ENCODE data around the gene ATF6B.

Gene ATF6B

GRCh38 chr6:32175711-32176475 is 47.8 kb upstream of the ATF6B start, which contains the start of gene AGPAT1:
Gene AGPAT1 (minus strand): TSS chr6:32176084. CDS start chr6:32171496, 4,588 bp downstream.
- no peaks in the 10 kb centered on the region for H4K20me1 ChIP-seq (ENCODE audit: insufficient read depth, low read length)
- H3K27ac ChIP-seq (ENCODE audit: low read length), result peak within 1 kb of the TSS; percentile 90
- H3K9me3 ChIP-seq (ENCODE audit: insufficient read depth, low read length), result no peaks in the 10 kb centered on the region
- H3K4me3 ChIP-seq (ENCODE audit: low read length), result peak within 1 kb of the TSS; percentile 99
- peak within 1 kb of the TSS; percentile 96 for H3K9ac ChIP-seq (ENCODE audit: low read length)
- TF ChIP-seq CTCF (IDR thresholded peaks at IDR 0.05; ENCODE audit: low read depth, low read length) (no peak), EZH2phosphoT487 (IDR thresholded peaks at IDR 0.05; ENCODE audit: low read depth) (no peak)
- no peak within 1 kb of the TSS for H2AFZ ChIP-seq (ENCODE audit: low read depth, low read length)
- H3K4me2 ChIP-seq (ENCODE audit: low read length), result peak within 1 kb of the TSS; percentile 98
- no peaks in the 10 kb centered on the region for H3K36me3 ChIP-seq (replicated peaks; ENCODE audit: low read depth, low read length)
- H3K27me3 ChIP-seq (ENCODE audit: low read depth, low read length), result no peaks in the 10 kb centered on the region
- H3K4me1 ChIP-seq (ENCODE audit: low read length), result peaks cover 22% of the 10 kb centered on the region
- H3K79me2 ChIP-seq (ENCODE audit: low read length), result peaks cover 26% of the 10 kb centered on the region

GRCh38 chr6:32175322-32175710 is 47.3 kb upstream of the ATF6B start:
- no peaks in the 10 kb centered on the region for H3K36me3 ChIP-seq (replicated peaks; ENCODE audit: low read depth, low read length)
- H3K9me3 ChIP-seq (ENCODE audit: insufficient read depth, low read length), result no peaks in the 10 kb centered on the region
- H3K9ac ChIP-seq (ENCODE audit: low read length), result peak overlapping the region; percentile 96
- TF ChIP-seq EZH2phosphoT487 (IDR thresholded peaks at IDR 0.05; ENCODE audit: low read depth) (no peak), CTCF (IDR thresholded peaks at IDR 0.05; ENCODE audit: low read depth, low read length) (no peak)
- peak overlapping the region; percentile 93 for H3K4me2 ChIP-seq (ENCODE audit: low read length)
- H2AFZ ChIP-seq (ENCODE audit: low read depth, low read length), result no peak overlapping the region
- no peaks in the 10 kb centered on the region for H4K20me1 ChIP-seq (ENCODE audit: insufficient read depth, low read length)
- H3K79me2 ChIP-seq (ENCODE audit: low read length), result peaks cover 26% of the 10 kb centered on the region
- peak overlapping the region; percentile 99 for H3K4me3 ChIP-seq (ENCODE audit: low read length)
- H3K27ac ChIP-seq (ENCODE audit: low read length), result peak overlapping the region; percentile 40
- H3K4me1 ChIP-seq (ENCODE audit: low read length), result peaks cover 22% of the 10 kb centered on the region
- no peaks in the 10 kb centered on the region for H3K27me3 ChIP-seq (ENCODE audit: low read depth, low read length)

GRCh38 chr6:32174416-32174815 is 46.4 kb upstream of the ATF6B start:
- no peaks in the 10 kb centered on the region for H3K9me3 ChIP-seq (ENCODE audit: insufficient read depth, low read length)
- no peak for TF ChIP-seq EZH2phosphoT487 (IDR thresholded peaks at IDR 0.05; ENCODE audit: low read depth)
- no peak for TF ChIP-seq CTCF (IDR thresholded peaks at IDR 0.05; ENCODE audit: low read depth, low read length)
- H4K20me1 ChIP-seq (ENCODE audit: insufficient read depth, low read length), result no peaks in the 10 kb centered on the region
- H3K79me2 ChIP-seq (ENCODE audit: low read length), result peaks cover 26% of the 10 kb centered on the region
- H3K4me2 ChIP-seq (ENCODE audit: low read length), result 0 out of 2 replicates have a peak overlapping the region, but pooled peaks have one; percentile 93
- no peak overlapping the region for H3K27ac ChIP-seq (ENCODE audit: low read length)
- H3K9ac ChIP-seq (ENCODE audit: low read length), result no peak overlapping the region
- no peak overlapping the region for H2AFZ ChIP-seq (ENCODE audit: low read depth, low read length)
- no peaks in the 10 kb centered on the region for H3K36me3 ChIP-seq (replicated peaks; ENCODE audit: low read depth, low read length)
- peaks cover 20% of the 10 kb centered on the region for H3K4me1 ChIP-seq (ENCODE audit: low read length)
- no peak overlapping the region for H3K4me3 ChIP-seq (ENCODE audit: low read length)
- H3K27me3 ChIP-seq (ENCODE audit: low read depth, low read length), result no peaks in the 10 kb centered on the region

GRCh38 chr6:32173051-32173727 is 45.1 kb upstream of the ATF6B start:
- TF ChIP-seq EZH2phosphoT487 (IDR thresholded peaks at IDR 0.05; ENCODE audit: low read depth) (no peak), CTCF (IDR thresholded peaks at IDR 0.05; ENCODE audit: low read depth, low read length) (no peak)
- Histone ChIP-seq H3K36me3 (replicated peaks; ENCODE audit: low read depth, low read length) (no peaks in the 10 kb centered on the region), H3K4me3 (ENCODE audit: low read length) (no peak overlapping the region), H3K4me1 (ENCODE audit: low read length) (peaks cover 20% of the 10 kb centered on the region), H2AFZ (ENCODE audit: low read depth, low read length) (no peak overlapping the region), H3K27ac (ENCODE audit: low read length) (no peak overlapping the region), H3K27me3 (ENCODE audit: low read depth, low read length) (no peaks in the 10 kb centered on the region), H3K79me2 (ENCODE audit: low read length) (peaks cover 17% of the 10 kb centered on the region), H4K20me1 (ENCODE audit: insufficient read depth, low read length) (no peaks in the 10 kb centered on the region), H3K9me3 (ENCODE audit: insufficient read depth, low read length) (no peaks in the 10 kb centered on the region), H3K4me2 (ENCODE audit: low read length) (no peak overlapping the region), H3K9ac (ENCODE audit: low read length) (no peak overlapping the region)
